Lower lobe of right lung (tissue), 2 donors: ENCODE results near the gene SELENOO. TPM values are rescaled to one million over a fixed set of nuclear protein-coding genes. Genes with fewer than 3 reads are reported as not detected.

Experiments used
- ATAC-seq, 2 donors: fragments of 200-7000 bp; cut with Tn5 transposase; one replicate each; pipeline ENCODE4 v1.9.1; 2020 to 2022; ENCODE audit warnings: mild to moderate bottlenecking in 2 of 2, moderate library complexity in 2 of 2
- DNase-seq: peaks from one replicate; pipeline ENCODE4 v3.0.0-alpha.2; 2020
- H3K27ac ChIP-seq: fragments of 200-600 bp; one replicate; pipeline ENCODE4 v1.8.0; 2022
- H3K27me3 ChIP-seq: fragments of 200-600 bp; one replicate; pipeline ENCODE4 v1.8.0; 2022; ENCODE audit warnings: low read depth
- H3K36me3 ChIP-seq: fragments of 200-600 bp; one replicate; pipeline ENCODE4 v1.8.0; 2022; ENCODE audit warnings: mild to moderate bottlenecking
- H3K4me1 ChIP-seq: fragments of 200-600 bp; one replicate; pipeline ENCODE4 v1.8.0; 2022
- H3K4me3 ChIP-seq: fragments of 200-600 bp; one replicate; pipeline ENCODE4 v1.8.0; 2022; ENCODE audit warnings: mild to moderate bottlenecking
- H3K9me3 ChIP-seq: fragments of 200-600 bp; one replicate; pipeline ENCODE4 v1.8.0; 2022
- CTCF ChIP-seq: fragments of 200-600 bp; IDR thresholded peaks from one replicate; pipeline ENCODE4 v1.8.0; 2022; ENCODE audit warnings: antibody characterized with exemption, mild to moderate bottlenecking
- intact Hi-C: fragments of 100-400 bp; cut with DNase I; formaldehyde crosslinking; loops from one replicate; pipeline ENCODE4 v1.11.0; 2022
- total RNA-seq: library from RNA; stranded (reverse); fragmentation: NEBNext Ultra II Directional; extraction: Animal tissue kit (Norgen Biotek cat#: 25700); gene quantifications from one replicate; pipeline ENCODE4 v1.2.1, GENCODE V29; 2021
- donor health status: DM: no; HTN: yes; CAD: no; lungs with severe emphysema.

The SELENOO gene
- total RNA-seq, 1 donor from 2014 or later: 18.7 TPM

- Histone ChIP-seq H3K27me3 (no peaks in the 10 kb centered on the region), H3K4me3 (peak overlapping the region; percentile 92), H3K36me3 (peaks cover 12% of the 10 kb centered on the region), H3K4me1 (peaks cover 50% of the 10 kb centered on the region), H3K9me3 (no peaks in the 10 kb centered on the region), H3K27ac (no peak overlapping the region)
- no peak for DNase-seq
- no peak for TF ChIP-seq CTCF
- intact Hi-C loops: no loop called here
- ATAC-seq: no peak
Observed at GRCh38 chr22:50249341-50250248, 48.8 kb downstream of the SELENOO start.

GRCh38 chr22:50250249-50250554, 49.4 kb downstream of the SELENOO start:
- H3K27me3 ChIP-seq: no peaks in the 10 kb centered on the region
- peaks cover 50% of the 10 kb centered on the region for H3K4me1 ChIP-seq
- H3K4me3 ChIP-seq: peak overlapping the region; percentile 92
- ATAC-seq (no peak), DNase-seq (no peak)
- no peak for TF ChIP-seq CTCF
- intact Hi-C loops: no loop called here
- peaks cover 12% of the 10 kb centered on the region for H3K36me3 ChIP-seq
- no peaks in the 10 kb centered on the region for H3K9me3 ChIP-seq
- peak overlapping the region; percentile 79 for H3K27ac ChIP-seq

- DNase-seq (peak; percentile 92), ATAC-seq (peak; percentile 88 to 89)
- H3K9me3 ChIP-seq: no peaks in the 10 kb centered on the region
- no peak for TF ChIP-seq CTCF
- H3K27ac ChIP-seq: peak within 1 kb of the TSS; percentile 79
- no peaks in the 10 kb centered on the region for H3K27me3 ChIP-seq
- peaks cover 45% of the 10 kb centered on the region for H3K4me1 ChIP-seq
- peaks cover 10% of the 10 kb centered on the region for H3K36me3 ChIP-seq
- intact Hi-C loops: no loop called here
- peak within 1 kb of the TSS; percentile 92 for H3K4me3 ChIP-seq
Observed at GRCh38 chr22:50250555-50251476, 50.0 kb downstream of the SELENOO start, which contains the start of gene HDAC10. Gene HDAC10, minus strand, starts transcription at chr22:50251265. Its CDS starts 233 bp downstream, at chr22:50251032.

- DNase-seq (no peak), ATAC-seq (peak; percentile 2 to 5)
- H3K27me3 ChIP-seq: no peaks in the 10 kb centered on the region
- H3K36me3 ChIP-seq: peaks cover 2% of the 10 kb centered on the region
- no peaks in the 10 kb centered on the region for H3K9me3 ChIP-seq
- peaks cover 38% of the 10 kb centered on the region for H3K4me1 ChIP-seq
- intact Hi-C loops: no loop called here
- peak overlapping the region; percentile 79 for H3K27ac ChIP-seq
- H3K4me3 ChIP-seq: peak overlapping the region; percentile 92
- TF ChIP-seq CTCF: no peak
Observed at GRCh38 chr22:50251477-50252081, 50.8 kb downstream of the SELENOO start.
